GM13976 (cell line): ENCODE data around the gene KCNIP3.

Experiments
- DNase-seq: peaks from one replicate; pipeline ENCODE4 v3.0.0; 2012; ENCODE audit warnings: low spot score
- in situ Hi-C: fragments of 300-500 bp; cut with MboI; formaldehyde crosslinking; loops from one replicate; pipeline ENCODE4 v1.12.0; 2022; ENCODE audit warnings: low sequenced_read_pairs, mixed read lengths, inconsistent platforms; ENCODE audit not compliant: unreplicated experiment
- TF ChIP-seq, protein P1 (sequence below): IDR thresholded peaks from 2 replicates; pipeline ENCODE4 v1.5.1; 2012; ENCODE audit warnings: borderline replicate concordance, mild to moderate bottlenecking; ENCODE audit not compliant: insufficient read depth; ENCODE audit errors: extremely low read depth, missing control alignments, control extremely low read depth

Gene KCNIP3

DNA sequence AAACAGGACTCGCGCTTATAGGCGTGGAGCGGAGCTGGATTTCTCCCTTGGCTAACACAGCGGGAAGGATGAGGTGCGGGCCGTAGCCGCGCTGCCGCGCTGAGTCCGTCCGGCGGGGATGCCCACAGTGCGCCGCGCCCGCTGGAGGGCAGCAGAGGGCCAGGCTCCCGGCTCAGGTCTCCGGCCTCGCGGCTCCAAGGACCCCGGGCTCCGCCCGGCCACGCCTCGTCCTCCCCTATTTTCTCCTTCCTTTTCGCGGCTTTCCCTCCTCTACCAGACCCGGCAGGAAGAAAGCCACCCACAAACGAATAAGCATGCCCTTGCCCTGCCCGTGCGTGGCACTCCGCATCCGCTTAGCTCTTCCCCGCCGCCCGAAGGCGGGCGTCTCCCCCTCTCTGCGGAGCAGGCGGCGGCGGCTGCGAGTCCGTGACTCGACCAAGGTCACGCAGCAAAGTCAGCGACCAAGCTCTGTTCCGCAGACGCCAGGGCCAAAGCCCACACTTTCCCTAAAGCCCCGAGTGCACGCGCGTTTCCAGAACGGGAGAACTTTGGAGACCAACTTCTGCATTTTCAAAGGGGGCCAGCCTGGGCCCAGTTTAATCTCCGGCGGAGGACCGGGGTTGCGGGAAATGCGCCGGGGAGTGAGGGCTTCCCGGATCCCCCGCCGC, 48.5 kb downstream of the KCNIP3 start:
- peak; percentile 92 for DNase-seq
- in situ Hi-C loops = no loop called here
- TF ChIP-seq, protein P1, sequence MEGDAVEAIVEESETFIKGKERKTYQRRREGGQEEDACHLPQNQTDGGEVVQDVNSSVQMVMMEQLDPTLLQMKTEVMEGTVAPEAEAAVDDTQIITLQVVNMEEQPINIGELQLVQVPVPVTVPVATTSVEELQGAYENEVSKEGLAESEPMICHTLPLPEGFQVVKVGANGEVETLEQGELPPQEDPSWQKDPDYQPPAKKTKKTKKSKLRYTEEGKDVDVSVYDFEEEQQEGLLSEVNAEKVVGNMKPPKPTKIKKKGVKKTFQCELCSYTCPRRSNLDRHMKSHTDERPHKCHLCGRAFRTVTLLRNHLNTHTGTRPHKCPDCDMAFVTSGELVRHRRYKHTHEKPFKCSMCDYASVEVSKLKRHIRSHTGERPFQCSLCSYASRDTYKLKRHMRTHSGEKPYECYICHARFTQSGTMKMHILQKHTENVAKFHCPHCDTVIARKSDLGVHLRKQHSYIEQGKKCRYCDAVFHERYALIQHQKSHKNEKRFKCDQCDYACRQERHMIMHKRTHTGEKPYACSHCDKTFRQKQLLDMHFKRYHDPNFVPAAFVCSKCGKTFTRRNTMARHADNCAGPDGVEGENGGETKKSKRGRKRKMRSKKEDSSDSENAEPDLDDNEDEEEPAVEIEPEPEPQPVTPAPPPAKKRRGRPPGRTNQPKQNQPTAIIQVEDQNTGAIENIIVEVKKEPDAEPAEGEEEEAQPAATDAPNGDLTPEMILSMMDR = peak; percentile 92

DNA sequence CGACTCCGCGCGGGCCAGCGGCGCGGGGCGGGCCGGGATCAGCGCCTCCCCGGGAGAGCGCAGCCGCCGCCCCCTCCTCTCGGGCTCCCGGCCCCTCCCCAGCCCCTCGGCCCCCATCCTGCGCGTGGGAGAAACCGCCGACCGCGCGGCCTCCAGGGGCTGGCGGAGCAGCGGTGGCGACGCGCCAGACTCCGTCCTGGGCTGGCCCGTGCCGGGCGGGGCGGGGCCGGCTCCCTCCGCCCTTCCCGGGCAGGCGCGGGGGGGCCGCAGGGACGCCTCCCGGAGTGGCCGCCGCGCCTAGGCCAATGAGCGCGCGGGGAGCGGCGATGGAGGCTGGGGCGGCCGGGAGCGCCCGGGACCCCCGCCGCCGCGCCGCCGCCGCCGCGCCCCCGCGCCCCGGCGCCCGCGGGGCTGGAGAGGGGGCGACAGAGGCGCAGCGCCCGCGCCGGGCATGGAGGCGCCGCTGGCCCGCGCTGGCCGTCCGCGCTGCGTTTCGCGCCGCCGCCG, 49.1 kb downstream of the KCNIP3 start:
- TF ChIP-seq, protein P1 = no peak
- DNase-seq = peak; percentile 64
- in situ Hi-C loops = no loop called here

DNA sequence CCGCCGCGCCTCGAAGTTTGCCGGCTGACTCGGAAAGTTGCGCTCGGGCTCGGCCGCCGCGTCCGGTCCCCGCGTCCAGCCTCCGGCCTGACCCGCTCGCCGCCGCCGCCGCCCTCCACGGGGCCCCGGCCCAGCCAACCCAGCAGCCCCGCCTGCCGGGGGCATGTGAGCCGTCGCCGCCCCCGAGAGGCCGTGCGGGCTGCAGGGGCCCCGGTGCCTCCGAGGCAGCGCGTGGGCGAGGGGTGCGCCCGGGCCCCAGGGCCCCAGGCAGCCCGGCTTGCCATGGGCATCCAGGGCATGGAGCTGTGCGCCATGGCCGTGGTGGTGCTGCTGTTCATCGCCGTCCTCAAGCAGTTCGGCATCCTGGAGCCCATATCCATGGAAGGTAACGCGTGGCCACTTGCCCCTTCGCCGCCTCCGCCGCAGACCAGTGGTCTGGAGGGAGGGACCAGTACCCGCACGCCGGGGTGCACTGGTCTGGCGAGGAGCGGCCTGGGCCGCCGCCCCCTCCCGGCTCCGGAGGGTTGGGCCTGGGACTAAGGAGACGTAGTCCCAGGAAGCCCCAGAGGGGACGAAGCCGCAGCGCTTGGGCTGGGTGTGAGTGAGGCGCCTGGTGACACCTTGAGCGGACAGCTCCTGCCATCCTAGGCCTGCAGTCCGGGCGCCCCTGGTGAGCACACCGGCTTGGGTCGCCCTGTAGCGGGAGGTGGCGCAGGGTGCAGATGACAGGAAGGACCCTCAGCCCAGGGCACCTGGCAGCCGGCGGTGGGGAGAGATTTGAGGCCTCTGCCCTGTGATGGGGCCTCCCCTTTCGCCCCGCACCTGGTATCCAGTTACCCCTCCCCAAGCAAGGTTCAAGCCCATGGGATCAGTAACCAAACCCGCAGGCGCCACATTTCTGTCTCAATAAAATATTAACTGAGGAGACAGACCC, 49.9 kb downstream of the KCNIP3 start:
- TF ChIP-seq, protein P1 = no peak
- in situ Hi-C loops = no loop called here
- DNase-seq = no peak

DNA sequence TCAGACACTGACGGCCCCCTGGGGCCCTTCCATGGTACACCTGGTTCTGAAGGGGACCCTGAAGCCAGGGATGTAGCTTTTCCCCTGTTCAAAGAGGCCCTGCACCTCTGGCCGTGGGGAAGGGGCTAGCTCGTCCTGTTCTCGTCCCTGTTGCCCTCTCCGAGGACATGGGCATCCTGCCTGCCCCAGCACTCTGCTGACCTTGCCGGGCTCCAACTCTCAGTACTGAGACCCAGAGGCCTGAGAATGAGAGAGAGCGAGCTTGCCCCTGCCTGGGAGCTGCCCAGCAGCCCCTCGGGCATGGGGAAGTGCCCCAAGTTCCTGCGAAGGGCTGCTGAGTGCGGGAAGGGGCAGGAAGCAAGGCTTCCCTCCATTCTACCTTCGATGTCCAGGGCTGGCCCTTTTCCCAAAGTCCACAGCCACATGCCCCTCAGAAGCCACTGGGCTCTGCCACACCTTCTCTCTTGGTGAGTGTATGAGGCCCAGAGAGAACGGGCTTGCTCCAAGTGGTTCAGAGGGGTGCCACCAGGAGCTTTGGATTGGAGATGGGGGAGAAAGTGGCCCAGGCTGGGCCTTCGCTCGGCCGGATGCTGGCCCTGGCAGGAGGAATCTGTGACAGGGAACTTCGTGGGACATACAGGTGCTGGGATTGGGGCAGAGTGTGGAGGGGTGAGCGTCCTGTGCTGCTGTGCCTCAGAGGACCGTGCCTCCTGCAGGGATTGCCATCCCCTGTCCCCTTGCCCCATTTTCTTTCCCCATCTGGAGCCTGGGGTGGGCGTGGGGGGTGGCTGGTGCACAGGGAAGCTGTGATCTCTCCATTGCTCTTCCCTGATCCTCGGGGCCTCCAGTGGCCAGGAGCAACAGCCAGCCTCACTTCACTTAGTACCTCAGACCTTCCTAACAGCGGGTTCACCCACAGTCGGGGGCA, 50.8 kb downstream of the KCNIP3 start:
- no peak for DNase-seq

DNA sequence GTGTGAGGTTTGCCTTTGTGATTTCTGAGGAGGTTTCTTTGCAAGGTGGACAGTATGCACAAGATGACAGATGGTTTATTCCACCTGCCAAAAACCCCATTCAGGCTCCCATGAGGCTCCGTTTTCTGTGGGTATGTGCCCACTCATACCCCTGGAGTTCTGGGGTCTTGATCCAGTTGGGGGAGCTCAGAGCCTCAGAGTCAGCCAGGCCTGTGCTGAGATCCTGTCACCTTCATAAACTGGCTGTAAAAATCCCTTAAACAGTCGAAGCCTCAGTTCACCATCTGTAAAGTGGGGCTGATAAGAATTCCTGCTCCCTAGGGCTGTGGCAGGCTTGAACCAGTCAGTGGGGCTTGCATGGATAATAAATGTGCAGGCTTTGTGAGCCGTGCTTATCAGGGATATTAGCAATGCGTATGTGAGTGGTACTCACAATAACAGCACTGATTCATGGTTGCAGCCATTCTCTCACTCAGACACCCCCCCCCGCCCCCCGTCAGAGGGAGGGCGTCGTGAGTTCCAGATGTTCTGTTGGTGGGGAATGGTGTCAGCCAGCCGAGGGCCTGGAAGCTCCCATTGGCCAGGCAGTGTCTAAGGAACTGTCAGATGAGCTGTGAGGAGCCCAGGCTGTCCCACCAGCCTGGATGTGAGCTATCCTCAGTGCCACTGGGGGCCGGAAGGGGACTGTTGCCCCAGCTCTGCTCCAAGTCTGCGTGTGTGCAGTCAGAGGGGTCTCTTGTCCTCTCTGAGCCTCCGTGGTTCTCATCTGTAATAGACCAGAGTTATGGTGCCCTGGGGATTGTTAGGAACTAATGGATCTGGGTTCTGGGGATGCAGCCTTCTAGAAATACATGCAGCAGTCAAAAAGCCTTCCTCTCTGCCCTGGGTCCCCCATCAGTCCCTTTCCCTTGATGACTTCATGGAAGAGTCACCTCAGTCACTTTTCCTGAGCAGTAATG, 51.7 kb downstream of the KCNIP3 start:
- TF ChIP-seq, protein P1 = no peak
- in situ Hi-C loops = no loop called here
- DNase-seq = no peak

More for the DNA sequence above, 50.8 kb downstream of the KCNIP3 start:
- in situ Hi-C loops = no loop called here
- TF ChIP-seq, protein P1 = no peak
